H1 (cell line): ENCODE measurements around the gene SMARCC2. TPM values are rescaled to one million over a fixed set of nuclear protein-coding genes. Genes with fewer than 3 reads are reported as not detected.
A peak's percentile ranks its signal among the peaks of the same experiment; 100 is the strongest.

ENCODE experiments used
- ATF2 ChIP-seq: IDR thresholded peaks from 2 replicates; pipeline ENCODE4 v1.6.1; 2012; ENCODE audit warnings: low read length, inconsistent platforms
- CHD7 ChIP-seq: fragments of 300-600 bp; sonication (generic); IDR thresholded peaks from 2 replicates; pipeline ENCODE4 v1.7.1; 2012; ENCODE audit warnings: low read length, moderate library complexity, mild to moderate bottlenecking, inconsistent platforms; ENCODE audit not compliant: insufficient replicate concordance
- JUN ChIP-seq: IDR thresholded peaks from 2 replicates; pipeline ENCODE4 v1.6.1; 2011; ENCODE audit warnings: low read depth, mild to moderate bottlenecking, improper control_type of control experiment, low read length
- KDM5A ChIP-seq: fragments of 200-600 bp; IDR thresholded peaks from 2 replicates; pipeline ENCODE4 v1.7.1; 2012; ENCODE audit warnings: mild to moderate bottlenecking, low read length, inconsistent platforms, mixed read lengths
- SP1 ChIP-seq: IDR thresholded peaks from 2 replicates; pipeline ENCODE4 v1.6.1; 2011; ENCODE audit warnings: low read depth, low read length
- SRF ChIP-seq: IDR thresholded peaks from 2 replicates; pipeline ENCODE4 v1.6.1; 2011; ENCODE audit warnings: mild to moderate bottlenecking, low read depth, low read length, moderate library complexity
- TAF1 ChIP-seq: IDR thresholded peaks from 2 replicates; pipeline ENCODE4 v1.6.1; 2011; ENCODE audit warnings: mild to moderate bottlenecking, low read depth, low read length
- TEAD4 ChIP-seq: IDR thresholded peaks from 2 replicates; pipeline ENCODE4 v1.6.1; 2012; ENCODE audit warnings: low read depth, low read length, inconsistent platforms, mixed read lengths
- polyA plus RNA-seq, 7 experiments: library from polyadenylated mRNA; depleted of rRNA in 3 of 7; stranded (reverse) in 5 of 7; unstranded in 2 of 7; fragments of >200 nt in 5 of 7; fragments of 200-250 nt in 2 of 7; gene quantifications; 1 replicate in 5 of 7; 2 replicates in 1 of 7; 4 replicates in 1 of 7; pipeline versions ENCODE4 v1.2.1 to v1.2.3, GENCODE V29; 2011 to 2013; ENCODE audit warnings: missing spikeins in 2 of 7, mixed read lengths in 2 of 7
- total RNA-seq: library from RNA; stranded (reverse); fragmentation: NEBNext Ultra II Directional; extraction: Animal tissue kit (Norgen Biotek cat#: 25700); gene quantifications from 2 replicates; pipeline ENCODE4 v1.2.1, GENCODE V29; 2021

The SMARCC2 gene
- total and polyA plus RNA-seq, 2 of the 8 experiments (the other 6 are each of a cell fraction or from before 2014, with no cell fraction given) = 33.9 to 78.5 TPM

- TF ChIP-seq CHD7 (no peak), SP1 (no peak), TAF1 (peak; percentile 99), JUN (peak; percentile 98), TEAD4 (no peak), KDM5A (peak; percentile 44; the same call in 1 of the 2 replicates), ATF2 (peak; percentile 96), SRF (no peak)
These were observed 31.0 kb downstream of the SMARCC2 start, which contains the start of gene MYL6 (continued) for GRCh38 chr12:56158029-56158925.
